Measurements from ENCODE around the gene EXOC5.
A peak's percentile ranks its signal among the peaks of the same experiment; 100 is the strongest.
"Not testable (repeated sequence)": the region's sequence is repeated elsewhere in the genome, so short reads cannot be mapped to it uniquely, and the experiment has no call there.

The EXOC5 gene

DNA sequence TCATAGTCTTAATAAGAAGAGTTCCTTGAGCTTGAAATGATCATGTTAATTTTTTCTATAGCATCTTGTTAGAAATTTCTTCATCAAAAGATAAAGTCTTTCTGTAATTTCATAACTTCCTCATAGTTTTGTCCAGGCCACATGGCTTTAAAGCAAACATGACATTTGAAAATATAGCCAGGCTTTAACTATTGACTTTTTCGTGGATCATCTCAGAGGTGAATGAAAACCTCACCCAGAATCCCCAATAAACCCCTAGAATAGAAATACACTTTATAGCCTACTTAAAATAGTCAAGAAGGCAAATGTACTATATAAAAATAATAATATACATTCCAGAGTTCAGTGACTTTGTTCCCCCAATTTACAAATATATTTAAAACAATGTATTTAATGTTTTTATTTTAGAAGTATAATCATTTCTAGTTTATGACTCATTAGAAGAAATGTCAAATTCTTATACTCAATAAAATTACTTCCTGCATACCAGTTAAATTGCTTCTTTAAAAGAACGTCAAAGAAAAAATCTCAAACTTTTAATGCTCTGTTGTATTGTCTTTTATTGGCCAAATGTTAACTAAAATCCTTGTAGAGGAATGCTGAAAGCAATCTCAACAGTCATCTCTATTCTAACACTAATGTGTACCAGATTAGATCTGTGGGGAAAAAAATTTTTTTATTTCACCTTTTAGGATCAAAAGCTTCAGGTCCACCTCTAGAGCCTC lies 21.6 kb downstream of the EXOC5 start:
- DNase-seq, result no peak

DNA sequence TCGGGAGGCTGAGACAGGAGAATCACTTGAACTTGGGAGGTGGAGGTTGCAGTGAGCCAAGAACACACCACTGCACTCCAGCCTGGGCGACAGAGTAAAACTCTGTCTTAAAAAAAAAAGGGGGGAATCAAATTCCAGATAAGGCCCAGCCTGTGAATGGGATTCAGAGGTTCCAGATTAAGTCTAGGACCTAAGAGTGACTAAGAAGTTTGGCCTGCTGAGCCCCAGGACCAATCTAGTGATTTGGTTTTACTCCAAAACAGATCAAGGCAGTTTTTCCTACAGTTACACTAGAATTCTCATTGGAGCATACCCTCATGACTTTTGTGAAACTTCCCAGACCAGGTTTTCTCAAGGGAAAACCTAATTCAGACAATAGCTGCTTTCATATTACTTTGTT lies 22.8 kb downstream of the EXOC5 start:
- DNase-seq, result no peak

DNA sequence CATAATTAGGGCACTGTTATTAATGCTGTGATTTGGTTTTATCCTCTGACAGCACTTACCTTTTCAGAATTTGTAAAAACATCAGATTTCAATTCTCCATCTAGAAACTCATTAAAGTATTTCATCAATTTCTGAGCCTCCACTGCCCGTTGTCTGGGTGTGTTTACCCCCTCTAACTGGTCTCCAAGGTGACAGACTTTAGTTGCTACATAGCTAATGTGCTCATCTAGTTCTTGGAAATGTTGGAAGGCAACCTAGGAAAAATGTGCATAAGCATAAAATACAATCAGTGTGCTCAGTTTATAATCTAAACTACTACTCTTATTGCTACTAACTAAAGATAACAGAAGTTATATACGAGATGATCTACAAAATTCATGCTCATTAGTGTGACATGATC lies 24.6 kb downstream of the EXOC5 start:
- no peak for DNase-seq

DNA sequence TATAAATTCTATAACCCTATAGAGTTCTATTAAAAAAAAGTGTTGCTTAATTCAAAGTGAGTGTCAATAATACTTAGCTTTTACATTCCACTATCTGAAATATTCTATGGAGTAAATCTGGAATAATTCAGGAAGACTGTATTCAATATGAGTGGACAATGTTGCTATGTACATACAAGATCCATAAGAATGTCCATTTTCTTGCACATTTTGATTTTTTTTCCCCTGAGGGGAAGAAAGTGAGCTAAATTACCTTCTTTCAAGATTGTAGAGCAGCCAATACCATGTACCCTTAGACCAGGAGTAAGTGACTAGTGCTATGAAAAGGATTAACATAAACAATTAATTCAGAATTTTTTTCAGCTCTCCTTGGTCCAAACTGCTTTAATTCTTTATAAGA lies 25.4 kb downstream of the EXOC5 start:
- DNase-seq, result no peak

DNA sequence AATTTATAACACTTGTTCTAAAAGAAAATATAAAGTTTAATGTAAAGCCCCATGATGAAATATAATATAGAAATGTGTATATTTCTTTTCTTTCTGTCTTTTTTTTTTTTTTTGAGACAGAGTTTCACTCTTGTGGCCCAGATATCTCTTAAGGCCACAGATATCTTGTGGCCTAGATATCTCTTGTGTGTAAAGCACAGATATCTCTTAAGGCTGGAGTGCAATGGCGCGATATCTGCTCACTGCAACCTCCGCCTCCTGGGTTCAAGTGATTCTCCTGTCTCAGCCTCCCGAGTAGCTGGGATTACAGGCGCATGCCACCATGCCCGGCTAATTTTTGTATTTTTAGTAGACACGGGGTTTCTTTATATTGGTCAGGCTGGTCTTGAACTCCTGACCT lies 28.6 kb downstream of the EXOC5 start:
- DNase-seq, result not testable (repeated sequence)

DNA sequence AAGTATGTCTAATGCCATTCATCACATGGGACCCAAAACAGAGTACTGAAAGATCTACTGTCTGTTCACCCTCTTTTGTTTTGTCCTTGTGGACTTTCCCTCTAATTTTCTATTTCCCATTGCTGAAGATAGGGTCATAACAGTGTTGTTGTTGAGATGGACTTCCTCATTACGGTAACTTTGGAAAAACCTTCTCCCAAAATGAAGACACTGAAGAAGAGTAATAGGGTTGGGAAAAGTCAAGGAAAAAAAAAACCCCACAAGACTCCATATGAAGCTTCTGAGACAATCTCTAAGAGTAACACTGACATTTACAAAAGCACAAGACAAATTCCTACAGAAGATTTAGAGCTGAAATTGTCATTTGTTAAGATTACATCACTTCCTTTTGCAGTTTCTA lies 36.7 kb downstream of the EXOC5 start:
- no peak for DNase-seq

DNA sequence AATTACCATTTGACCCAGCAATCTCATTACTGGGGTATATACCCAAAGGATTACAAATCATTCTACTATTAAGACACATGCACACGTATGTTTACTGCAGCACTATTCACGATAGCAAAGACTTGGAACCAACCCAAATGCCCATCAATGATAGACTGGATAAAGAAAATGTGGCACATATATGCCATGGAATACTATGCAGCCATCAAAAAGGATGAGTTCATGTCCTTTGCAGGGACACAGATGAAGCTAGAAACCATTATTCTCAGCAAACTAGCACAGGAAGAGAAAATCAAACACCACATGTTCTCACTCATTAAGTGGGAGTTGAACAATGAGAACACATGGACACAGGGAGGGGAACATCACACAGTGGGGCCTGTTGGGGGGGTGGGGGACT lies 40.4 kb downstream of the EXOC5 start:
- not testable (repeated sequence) for DNase-seq

DNA sequence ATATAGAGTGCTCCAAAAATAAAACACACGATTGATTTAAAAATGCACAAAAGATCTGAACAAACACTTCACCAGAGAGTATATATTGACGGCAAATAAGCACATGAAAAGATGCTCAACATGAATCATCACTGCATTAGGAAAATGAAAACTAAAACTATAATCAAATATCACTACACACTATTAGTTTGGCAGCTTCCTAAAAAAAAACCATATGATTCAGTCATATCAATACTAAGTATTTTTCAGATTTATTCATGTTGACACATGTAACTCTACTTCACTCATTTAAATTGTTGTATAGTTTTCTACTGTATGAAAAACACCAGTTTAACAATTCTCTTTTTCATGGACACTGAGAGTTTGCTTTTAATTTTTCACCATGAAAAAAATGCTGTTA lies 41.6 kb downstream of the EXOC5 start:
- DNase-seq, result no peak

DNA sequence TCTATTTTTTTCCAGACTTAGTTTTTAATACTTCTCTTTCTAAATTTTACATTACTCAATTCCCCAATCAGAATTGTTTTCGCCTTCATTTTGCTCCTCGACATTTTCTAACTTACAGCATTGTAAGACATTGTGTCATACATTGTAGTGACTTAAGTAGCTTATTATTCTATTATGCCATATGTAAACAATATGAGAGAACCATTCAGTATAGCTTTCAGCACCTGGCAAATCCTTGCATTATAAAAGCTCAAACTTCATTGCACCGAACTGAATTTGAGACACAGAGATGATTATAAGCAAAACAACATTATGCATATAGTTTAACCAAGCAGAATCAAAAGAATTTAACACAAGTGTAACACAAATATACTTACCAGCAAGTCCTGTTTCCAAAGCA lies 46.8 kb downstream of the EXOC5 start:
- DNase-seq, result no peak

DNA sequence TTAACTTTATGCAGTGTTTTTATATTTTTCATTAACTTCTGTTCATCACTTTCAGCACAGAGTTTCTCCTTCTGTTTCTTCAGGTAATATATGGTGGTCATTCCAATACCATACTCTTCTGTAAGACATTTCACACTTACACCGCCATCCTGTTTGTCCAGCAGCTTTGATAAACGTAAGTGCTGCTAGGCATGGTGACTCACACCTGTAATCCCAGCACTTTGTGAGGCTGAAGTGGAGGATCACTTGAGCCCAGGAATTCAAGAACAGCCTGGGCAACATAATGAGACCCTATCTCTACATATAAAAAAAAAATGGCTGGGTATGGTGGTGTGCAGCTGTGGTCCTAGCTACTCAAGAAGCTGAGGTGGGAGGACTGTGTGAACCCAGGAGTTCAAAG lies 55.8 kb downstream of the EXOC5 start:
- DNase-seq, result no peak

DNA sequence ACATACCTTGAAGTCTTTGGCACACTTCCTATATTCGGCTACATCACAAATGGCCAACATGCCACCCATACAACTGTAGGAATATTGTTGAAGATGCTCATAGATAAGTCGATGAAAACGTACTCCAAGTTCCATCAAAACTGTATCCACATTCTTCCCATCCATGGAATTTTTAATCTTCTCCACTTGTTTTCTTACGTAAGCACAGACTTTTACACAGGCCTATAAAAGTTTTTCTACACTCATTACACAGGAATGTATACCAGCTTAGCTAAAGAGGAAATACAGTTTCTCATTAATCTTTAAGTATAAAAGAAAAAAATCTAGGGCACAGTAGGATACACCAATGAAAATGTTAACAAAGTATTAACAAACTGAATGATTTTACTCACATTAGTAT lies 59.1 kb downstream of the EXOC5 start:
- no peak for DNase-seq

DNA sequence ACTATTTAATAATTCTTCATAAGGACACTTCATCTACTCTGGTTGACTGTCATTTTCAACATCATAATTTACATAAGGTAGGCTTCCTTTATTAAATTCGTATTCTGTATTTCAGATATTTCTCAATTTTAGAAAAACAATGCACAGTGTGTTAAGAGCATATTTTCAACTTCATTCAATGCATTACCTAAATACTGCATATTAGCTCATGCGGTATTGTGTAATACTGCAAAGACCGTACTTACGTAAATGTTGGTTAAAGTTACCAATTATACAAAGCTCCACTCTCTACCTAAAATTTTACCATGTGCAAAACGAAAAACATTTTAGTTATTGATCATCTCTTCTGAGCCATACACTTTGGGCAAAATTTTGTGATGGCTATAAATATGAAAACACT lies 62.8 kb downstream of the EXOC5 start:
- DNase-seq, result no peak

DNA sequence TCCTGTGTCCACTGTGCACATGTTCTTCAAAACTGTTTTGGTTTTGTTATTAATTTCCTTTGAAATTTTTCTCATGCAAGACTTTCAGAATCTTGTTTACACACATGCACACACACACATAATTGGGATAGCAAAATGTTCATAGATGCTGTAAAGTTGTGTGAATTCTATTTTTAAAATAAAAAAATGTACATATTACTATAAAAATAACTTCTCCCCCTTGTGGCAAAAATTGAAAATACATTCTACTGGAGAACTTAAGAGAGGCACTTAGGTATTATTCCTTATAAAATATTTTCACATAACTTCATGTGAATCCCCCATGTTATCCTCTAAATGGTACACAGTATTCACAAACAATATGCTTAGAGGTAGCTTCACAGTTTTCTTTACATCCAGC lies 66.0 kb downstream of the EXOC5 start:
- DNase-seq, result not testable (repeated sequence)

DNA sequence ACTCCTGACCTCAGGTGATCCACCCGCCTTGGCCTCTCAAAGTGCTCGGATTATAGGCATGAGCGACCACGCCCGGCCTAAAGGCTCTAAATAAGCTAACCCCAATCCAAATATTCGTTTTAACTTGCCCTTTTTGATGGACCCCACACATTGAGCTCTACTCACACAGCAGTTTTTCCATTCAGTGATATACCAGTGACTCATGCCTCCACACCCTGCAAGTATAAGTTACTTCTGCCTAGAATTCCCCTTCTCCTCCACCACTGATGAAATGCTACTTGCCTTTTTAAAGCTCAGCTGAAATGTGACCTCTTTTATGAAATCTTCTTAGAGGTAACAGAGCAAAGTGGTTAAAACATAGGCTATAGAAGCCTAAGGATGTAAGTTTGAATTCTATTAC lies 68.8 kb downstream of the EXOC5 start:
- DNase-seq, result no peak

DNA sequence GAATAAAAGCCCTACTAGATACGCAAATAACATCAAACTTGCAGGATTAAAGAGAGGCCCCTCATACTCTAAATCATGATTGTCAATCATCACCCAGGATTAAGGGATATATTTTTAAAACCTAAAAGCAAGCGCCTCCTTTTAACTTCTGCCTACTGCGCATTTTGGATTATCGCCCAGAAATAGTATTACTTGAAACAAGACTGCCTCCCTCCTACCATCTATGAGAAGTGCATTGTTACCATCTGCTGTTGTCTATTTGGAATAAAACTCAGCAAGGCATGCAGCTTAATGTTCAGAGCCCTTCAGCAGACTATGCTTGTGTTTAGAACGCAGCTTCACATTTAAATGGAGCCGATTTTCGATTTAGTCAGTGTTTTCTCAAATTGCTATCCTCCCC lies 79.6 kb downstream of the EXOC5 start:
- DNase-seq, result peak; percentile 10

DNA sequence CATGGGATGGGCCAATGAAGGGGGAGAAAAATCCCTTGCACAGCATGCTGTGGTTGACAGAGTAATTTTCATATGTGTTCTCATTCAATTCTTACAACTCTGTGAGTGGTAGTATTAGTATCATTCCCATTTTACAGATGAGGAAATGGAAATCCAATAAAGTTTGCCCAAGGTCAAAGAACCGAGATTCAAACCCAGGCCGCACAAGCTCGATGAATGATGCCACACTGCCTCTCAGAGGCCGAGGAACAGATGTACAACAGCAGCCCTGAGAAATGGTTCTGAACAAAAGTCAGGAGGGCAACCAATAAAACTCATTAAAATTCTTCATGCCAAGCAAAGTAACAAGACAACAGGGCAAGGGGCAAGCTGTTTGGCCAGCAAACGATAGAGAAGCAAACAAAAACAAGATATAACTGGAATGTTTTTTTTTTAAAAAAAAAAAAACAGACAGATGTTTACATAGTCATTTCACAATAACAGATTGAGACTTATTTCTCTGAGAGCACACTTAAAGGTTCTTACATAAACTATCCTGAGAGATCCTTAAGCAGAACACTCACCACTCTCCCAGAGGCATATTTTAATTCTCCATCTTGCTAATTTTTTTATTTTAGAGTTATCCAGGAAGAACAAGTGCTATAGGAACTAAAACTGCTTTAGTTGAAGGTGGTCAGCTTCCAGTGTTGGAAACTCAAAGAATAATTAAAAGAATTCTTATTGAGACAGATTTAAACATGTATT lies 85.8 kb downstream of the EXOC5 start:
- no peak for DNase-seq

DNA sequence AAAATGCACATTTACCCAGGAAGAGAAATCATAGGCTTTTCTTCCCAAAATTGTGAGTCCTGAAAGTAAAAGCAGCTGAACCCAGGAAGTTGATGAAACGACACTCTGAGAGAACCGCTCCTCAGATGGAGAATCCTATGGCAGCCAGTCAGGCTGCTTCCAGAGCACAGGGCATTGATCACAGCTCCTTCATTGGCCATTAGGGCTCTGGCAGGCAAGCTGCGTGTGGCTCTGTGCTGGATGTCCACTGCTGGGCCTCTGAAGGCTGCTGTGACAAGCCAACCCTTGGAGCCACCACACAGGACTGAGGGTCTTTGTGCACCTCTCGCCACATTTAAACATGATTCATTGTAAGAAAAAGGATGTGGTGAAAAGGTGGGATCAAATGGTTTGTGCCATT lies 89.4 kb downstream of the EXOC5 start:
- DNase-seq, result no peak

DNA sequence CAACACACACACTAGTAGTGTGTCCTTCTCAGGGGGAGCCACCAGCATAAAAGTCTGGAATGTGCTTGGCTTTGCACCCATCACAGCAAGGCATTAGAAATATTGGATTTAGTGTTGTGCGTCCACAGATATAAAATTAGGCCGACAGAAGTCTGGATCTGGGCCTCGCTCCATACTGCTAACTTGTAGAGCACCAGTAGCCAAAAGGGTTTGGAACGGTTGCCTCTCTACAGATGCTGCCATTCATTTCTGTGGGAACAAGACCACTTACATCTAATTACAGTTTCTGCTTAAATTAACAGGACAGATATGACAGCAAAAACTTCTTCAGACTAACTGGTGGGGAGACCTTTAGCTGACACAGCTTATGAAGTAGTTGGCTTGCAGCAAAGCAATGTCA lies 94.2 kb downstream of the EXOC5 start:
- no peak for DNase-seq

DNA sequence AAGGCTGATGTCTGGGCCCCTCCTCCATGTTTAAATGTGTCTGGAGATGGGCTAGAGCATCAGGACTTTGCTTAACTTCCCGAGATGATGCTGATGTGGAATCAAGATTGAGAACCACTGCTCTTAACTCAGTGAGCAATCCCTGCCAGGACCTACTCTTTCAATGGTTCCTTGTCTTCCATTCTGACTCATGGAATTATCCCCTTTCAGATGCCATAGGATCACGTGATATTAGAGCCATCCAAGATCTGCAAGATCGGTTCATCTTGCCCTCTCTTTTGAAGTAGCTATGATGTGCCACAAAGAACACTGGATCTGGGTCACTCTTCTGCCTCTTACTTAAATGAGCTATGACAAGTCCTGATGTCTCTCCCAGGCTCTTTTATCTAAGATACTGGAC lies 96.8 kb downstream of the EXOC5 start:
- DNase-seq, result no peak

DNA sequence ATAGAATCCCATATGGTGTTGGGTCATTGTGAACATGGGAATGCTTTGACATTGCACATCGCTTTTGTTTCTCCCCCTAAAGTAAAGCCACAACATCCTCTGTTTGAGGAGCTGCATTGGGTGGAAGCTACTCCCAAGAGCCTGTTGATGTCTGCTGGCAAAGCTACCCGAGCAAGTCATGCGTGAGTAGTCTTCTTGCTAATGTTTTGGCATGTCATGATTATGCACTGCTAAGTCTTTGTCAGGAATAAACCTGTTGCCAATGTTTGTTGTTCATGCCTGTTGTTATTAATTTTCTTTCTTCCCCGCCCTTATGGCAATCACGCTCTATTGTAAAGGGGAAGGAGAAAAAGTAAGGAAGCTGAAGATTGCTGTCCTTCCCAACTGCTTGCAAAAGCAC lies 97.3 kb downstream of the EXOC5 start:
- DNase-seq, result no peak

DNA sequence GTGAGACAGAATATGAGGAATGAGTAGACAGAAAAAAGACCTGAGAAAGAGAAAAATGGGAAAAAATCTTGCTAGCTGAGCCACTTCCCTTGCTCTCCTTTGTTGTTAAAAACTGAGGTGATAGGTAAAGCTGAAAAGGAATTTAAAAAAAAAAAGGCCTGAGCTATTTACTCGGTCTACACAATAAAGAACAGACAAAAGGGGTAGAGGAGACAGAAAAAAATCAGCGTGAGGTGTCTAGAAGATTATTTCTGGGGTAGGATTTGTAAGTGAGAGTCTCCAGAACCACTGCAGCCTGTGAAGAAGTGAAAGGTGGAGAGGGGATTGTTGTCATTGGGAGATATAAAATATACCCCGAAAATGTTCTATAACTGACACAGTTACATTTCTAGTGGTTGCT lies 98.8 kb downstream of the EXOC5 start:
- DNase-seq, result no peak

DNA sequence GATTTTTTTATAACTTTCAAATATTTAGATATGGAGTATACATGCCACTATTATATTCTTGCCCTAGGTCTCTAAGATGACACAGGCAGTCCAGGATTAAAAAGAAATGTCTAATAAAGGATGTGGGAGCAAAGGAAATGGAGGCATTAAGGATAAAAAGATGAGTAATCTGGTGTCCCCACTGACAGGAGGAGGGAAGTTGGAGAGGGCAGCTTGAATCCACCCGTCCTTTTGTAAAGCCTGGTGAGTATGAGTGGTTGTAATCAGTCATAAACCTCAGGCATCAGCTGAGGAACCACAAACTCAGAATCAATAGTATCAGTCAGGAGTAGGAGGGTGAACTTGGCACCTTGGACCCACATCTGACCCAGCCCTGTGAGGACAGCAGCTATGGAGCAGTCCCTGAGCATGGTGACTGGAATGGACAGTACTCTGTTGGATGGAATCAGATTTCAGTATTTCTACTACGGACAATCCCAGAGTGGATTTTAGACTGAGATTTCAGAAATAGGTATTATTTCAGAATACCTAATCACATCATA lies 100.5 kb downstream of the EXOC5 start:
- DNase-seq, result no peak

DNA sequence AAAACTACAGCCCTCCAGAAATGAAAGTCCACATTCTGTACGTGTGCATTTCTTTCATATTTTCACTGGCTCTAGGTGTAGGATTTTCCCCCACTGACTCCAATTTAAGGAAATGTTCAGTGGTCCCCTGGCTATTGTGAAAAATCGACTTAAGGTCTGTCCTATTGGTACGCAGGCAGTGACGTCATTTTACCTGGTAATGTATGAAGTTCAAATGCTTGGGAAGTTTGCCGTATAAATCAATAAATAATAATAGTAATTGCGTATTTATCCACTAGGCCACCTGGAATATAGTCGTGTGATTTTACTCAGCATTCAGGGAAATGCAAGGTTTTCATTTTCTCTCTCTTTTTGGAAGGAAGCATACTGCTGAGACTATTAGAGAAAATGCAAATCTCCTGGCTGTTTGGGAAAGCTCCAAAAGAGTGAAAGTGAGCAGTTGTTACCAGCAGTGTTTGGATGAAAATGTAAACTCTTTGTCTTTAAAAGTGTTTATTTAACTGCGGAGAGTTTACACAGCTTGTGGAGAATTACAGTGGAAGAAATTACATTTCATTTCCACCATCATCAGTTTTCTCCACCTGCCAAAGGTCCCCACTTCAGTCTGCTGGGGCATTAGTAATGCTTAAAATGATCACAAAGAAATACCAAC lies 107.0 kb downstream of the EXOC5 start:
- DNase-seq, result no peak

DNA sequence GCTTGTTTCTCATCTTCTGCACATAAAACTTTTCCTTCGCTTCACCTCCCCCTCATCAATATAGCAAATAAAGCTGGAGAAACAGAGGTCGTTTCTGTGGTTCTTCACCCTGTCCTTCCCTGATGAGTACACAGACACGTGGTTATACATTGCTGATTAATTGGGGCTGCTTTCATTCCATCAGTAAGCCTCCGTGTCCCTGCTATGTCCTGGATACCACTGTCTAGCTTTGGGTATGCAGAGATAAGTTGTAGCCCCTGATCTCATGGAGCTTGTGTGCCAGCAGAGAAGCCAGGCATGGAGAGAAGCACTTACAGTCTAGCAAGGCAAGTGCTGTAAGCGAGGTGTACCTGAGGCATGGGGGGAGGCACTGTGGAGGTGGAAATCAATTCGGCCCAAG lies 108.4 kb downstream of the EXOC5 start:
- no peak for DNase-seq

All from NCI-H526 treated with DMSO at 0.1 percent for 48 hours (cell line).